G401 (cell line): Measurements from ENCODE around the gene KLK2. TPM values are rescaled to one million over a fixed set of nuclear protein-coding genes. Genes with fewer than 3 reads are reported as not detected.
A peak's percentile ranks its signal among the peaks of the same experiment; 100 is the strongest.
"Not testable (repeated sequence)": the region's sequence is repeated elsewhere in the genome, so short reads cannot be mapped to it uniquely, and the experiment has no call there.

Experiments
- DNase-seq: peaks from one replicate; pipeline ENCODE4 v3.0.0-alpha.2; 2015; ENCODE audit warnings: low spot score
- in situ Hi-C: cut with HindIII; loops from 2 replicates; pipeline ENCODE4 v1.10.0; 2016; ENCODE audit warnings: low sequenced_read_pairs, mixed read lengths
- total RNA-seq: library from RNA; depleted of rRNA; stranded (reverse); fragments of >200 nt; shearing (Covaris generic); gene quantifications from 2 replicates; pipeline ENCODE4 v1.2.3, GENCODE V29; 2014

The KLK2 gene
- total RNA-seq, 1 experiment from 2014 or later = not detected

DNA sequence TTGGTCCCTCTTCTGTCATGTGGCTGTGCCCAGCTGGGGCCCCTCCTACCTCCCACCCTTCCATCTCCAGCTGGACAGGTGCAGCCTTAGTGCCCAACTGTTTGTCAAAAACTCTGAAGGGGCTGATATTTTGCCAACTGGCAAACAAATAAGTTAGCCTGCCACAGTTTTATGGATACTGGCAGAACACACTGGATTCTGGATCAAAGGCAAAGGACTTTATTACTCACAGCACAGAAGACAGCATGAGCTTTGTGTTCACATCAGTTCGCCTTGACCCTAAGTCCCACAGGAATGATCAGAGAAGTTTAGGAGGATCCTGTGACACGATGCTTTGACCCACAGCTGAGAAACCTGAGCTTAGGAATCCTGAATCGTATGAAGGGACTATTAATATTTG, 16.4 kb downstream of the KLK2 start:
- DNase-seq = no peak
- in situ Hi-C loops = no loop called here

DNA sequence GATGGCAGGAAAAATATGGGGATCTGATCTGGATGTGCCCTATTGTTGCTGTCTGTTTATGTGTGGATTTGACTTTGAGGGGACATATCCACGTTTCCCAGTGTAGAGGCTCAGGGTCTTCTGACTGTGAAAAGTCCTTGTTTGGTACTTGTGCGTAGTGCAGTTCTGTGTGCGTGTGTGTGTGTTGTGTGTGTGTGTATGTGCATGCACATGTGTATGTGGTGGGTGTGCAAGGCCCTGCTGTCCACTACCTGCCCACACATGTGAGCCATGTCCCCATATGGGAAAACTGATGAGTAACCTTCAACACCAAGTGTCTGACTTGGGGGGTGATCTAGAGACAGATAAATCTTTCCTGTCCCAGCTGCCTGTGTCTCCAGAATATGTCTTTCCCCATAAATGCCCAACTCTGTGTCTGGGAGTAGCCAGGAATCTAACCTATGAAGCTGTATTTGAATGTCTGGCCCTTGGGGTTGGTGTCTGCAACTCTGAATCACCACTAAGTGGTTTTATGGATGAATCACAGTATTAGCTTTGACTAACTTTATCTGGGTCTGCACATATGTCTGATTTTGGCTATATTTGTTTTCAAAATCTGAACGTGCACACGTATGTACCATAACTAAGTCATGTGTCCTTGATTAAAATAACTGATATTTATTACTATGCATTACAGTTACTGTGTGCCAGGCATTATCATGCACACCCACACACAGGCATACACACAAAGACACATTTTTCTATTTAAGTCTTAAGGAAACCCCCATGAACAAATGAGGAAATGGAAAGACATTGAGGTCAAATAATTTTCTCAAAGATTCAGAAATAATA, 17.4 kb downstream of the KLK2 start:
- in situ Hi-C loops = no loop called here
- no peak for DNase-seq

DNA sequence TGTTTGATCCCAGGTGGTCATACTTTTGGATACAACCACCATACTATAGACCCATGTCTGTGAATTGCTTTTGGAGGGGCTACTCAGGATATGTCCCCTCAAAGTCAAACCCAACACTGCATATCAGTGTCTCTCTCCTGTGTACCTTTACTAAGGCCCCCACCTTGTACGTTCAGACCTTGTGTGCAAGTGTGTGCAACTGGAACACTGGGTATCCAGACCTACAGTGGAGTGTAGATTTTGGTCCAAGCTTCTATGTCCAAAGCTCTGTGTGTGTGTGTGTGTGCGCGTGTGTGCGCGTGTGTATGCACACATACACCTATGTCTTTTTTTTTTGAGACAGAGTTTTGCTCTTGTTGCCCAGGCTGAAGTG, 18.0 kb downstream of the KLK2 start:
- in situ Hi-C loops = no loop called here
- DNase-seq = no peak

DNA sequence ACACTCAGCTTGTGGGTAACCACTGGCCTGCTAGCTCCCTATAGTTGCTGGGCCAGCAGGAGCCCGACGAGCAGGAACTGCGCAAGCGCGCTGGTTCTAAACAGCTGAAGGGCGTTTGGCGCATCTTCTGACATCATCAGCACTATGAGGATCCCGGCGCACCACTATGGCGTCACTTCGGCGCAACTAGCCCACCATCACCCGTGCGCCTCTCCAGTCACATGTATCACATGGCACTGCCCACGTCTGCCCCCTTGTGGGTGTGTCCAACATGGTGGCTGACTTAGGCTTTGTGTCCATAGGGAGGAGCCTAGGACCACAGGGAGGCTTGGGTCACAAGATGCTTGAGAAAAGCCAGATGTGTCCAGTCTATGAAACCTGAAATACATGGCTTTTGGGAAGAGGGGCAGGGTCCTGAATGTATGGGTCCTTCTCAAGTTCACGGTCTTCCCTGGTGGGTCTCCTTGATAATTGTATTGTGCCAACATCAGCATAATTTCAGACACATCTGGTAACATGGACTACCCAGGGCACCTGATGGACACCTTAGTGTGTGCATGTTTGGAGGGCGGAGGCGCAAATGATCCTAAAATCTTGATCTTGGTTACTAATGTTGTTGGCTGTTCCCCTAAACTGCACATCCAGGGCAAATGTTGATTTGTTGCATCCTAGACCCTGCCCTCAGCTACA, 20.0 kb downstream of the KLK2 start:
- in situ Hi-C loops = no loop called here

DNA sequence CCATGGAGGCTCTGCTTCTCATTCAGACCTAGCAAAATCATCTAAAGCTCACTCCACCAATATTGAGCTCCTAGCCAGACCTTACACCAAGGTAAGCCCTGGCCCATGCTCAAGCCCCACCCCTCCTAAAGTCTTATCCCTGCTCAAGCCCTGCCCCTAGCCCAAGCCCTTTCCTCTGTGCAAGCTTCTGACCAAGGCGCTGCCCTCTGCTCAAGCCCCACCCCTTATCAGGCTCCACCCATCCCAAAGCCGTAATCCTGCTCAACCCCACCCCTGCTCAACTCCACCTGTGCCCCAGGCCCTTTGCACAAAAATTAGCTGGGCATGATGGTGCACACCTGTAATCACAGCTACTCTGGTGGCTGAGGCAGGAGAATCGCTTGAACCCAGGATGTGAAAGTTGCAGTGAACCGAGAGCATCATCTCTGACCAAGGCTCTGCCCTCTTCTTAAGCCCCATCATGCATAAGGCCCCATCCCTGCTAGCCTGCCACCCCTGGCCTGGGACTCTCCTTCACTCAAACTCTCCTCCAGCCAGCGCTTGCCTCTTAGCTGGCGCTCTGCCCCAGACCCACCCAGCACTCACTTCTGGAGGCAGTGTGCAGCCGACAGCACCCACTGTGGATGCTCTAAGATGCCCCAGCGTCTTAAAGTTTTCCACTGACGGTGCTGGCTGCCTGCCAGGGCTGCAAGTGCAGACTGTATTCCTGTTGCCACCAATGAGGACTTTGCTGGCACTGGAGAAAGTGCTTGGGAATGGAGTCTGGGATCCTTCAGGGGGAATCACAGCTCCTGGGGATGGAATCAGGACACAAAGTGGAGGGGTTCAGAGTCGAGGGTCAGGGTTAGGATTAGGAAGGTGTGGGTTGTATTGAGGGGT, 21.5 kb downstream of the KLK2 start:
- in situ Hi-C loops = no loop called here
- DNase-seq = no peak

More for the DNA sequence above, 20.0 kb downstream of the KLK2 start:
- no peak for DNase-seq

DNA sequence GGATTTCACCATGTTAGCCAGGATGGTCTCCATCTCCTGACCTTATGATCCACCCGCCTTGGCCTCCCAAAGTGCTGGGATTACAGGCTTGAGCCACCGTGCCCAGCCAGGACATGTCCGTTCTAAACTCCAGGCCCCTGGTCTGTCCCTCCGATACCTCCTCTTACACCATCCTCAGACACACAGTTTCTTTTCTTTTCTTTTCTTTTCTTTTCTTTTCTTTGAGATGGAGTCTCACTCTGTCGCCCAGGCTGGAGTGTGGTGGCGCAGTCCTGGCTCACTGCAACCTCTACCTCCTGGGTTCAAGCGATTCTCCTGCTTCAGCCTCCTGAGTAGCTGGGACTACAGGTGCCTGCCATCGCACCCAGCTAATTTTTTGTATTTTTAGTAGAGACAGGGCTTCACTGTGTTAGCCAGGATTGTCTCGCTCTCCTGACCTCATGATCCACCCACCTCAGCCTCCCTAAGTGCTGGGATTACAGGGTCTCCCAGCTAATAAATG, 22.9 kb downstream of the KLK2 start:
- DNase-seq, in situ Hi-C loops: not testable (repeated sequence)

DNA sequence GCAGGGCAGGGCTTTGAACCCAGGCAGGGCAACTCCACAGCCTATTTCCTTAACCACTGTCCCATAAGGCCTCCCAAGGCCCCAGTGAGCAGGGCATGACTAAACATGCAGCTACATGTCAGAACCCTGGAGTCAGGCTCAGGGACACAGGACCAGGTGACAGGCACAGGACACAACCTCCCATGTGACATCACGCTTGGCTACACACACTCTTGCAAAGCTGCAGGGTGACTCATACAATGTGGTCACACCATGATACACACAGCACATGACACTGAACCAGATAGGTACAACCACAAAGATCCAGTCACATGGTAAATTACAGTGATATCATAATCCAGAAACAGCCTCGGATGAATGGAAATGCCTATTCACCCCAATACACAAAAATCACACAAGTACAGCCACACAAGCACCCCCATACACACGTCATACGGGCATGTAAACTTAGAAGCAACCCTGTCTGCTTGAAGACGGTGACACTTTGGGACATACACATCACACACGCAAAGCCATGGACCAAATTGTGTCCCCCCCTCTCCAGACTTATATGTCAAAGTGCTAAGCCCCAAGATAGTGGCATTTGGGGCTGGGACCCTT, 23.5 kb downstream of the KLK2 start:
- no peak for DNase-seq
- in situ Hi-C loops = no loop called here

DNA sequence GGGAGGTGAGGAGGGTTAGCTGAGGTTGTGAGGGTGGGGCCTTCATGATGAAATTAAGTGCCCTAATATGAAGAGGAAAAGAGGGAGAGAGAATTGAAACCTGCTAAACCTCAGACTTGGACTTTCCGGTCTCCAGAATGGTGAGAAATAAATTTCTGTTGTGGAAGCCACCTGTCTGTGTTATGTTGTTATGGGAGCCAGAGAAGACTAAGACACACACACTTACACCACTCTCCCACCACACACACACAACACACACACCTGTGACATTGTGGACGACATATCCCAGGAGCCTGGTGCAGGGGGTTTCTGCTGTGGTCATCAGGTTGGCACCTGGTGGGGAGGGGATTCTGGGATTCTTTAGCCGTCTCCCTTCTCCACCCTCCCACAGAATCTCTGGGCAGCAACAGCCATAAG, 24.0 kb downstream of the KLK2 start:
- in situ Hi-C loops = no loop called here

DNA sequence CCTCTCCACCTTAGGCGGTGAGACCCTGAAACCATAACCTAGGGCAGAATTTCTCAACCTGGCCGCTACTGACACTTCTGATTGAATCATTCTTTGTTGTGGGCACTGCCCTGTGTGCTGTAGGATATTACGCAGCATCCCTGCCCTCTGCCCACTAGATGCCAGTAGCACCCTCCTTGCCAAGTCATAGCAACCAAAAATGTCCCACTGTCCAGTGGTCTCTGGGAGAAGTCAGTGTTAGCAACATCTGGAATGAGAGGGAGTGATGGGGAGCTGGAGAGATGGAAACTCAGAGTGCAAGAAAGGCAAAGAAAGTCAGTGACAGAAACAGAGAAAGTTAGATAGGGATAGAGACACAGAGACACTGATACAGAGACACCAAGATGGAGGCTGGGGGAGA, 24.4 kb downstream of the KLK2 start:
- no peak for DNase-seq
- in situ Hi-C loops = no loop called here

More for the DNA sequence above, 24.0 kb downstream of the KLK2 start:
- DNase-seq = no peak

DNA sequence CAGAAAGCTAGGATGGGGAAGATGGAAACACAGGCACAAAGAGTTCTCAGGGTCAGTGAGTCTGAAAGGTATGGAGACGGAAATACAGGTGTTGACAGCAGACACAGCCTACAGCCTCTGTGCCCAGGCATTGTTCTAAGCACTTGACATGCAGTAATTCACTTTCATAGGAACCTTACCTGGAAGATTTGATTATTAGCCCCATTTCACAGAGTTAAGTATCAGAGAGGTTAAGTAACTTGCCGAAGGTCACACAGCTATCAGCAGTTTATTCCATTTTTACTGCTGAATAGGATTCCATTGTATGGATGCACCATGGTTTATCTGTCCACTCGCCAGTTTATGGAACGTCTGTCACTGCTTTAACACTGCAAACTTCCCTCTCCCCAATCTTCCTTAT, 24.8 kb downstream of the KLK2 start:
- DNase-seq = no peak
- in situ Hi-C loops = no loop called here

DNA sequence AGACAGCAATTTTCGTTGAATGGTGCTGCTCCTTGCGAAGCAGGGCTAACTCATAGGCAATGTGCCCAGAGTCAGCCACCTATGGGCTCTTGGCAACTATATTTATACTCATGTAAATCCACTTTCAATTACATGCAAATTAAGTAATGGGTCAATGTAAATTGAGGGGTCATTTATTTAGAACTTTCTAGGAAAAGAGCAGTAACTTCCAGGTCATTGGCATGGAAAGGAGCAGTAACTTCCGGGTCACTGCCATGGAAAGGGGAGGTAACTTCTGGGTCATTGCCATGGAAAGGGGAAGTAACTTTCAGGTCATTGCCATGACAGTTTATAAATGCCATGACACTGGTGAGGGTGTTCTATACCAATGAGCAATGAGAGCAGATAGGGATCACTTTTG, 26.3 kb downstream of the KLK2 start:
- no peak for DNase-seq
- in situ Hi-C loops = no loop called here

DNA sequence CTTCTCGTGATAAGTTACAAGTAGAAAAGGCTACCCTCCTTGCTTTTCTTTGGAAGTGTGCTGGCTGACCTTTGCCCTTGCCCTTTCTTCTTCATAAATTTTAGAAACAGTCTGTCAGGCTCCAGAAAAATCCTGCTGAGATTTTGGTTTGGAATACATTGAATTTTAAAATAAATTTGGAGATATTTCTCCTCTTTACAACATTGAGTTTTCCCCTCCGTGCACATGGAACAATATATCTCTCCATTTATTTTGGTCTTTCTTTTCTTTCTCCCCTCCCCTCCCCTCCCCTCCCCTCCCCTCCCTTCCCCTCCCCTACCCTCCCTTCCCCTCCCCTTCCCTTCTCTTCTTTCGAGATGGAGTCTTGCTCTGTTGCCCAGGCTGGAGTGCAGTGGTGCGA, 29.4 kb downstream of the KLK2 start:
- in situ Hi-C loops = no loop called here
- no peak for DNase-seq

DNA sequence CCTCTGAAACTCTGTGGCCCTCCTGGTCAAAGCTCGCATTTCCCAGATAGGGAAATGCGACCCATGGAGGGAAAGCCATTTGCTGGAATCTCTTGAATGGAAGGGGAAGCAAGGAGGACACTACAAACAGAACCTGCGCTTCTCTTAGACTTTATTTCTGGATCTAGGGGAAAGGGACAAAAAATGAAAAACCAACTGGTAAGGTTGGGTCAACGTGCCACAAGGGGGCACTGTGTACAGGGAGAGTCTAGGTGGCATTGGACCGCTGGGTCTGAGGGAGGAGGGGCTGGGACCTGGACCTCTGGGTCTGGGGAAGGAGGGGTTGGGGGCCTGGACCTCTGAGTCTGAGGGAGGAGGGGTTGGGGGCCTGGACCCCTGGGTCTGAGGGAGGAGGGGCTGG, 33.0 kb downstream of the KLK2 start:
- DNase-seq = peak; percentile 10
- in situ Hi-C loops = no loop called here

DNA sequence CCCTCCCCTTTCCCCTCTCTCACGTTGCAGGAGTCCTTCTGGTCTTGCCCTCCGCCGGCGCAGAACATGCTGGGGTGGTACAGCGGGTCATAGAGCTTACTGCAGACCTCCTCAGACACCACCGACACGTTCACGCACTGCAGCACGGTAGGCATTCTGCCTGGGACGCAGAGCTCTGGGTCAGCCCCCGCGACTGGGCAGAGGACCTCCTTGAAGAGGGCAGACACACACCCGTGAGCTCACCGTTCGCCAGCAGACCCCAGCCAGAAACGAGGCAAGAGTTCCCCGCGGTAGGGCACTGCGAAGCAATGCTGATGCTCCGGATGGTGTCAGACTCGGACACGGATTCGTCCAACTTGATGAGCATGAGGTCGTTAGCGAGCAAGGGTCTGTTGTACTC, 35.1 kb downstream of the KLK2 start:
- in situ Hi-C loops = no loop called here
- no peak for DNase-seq

DNA sequence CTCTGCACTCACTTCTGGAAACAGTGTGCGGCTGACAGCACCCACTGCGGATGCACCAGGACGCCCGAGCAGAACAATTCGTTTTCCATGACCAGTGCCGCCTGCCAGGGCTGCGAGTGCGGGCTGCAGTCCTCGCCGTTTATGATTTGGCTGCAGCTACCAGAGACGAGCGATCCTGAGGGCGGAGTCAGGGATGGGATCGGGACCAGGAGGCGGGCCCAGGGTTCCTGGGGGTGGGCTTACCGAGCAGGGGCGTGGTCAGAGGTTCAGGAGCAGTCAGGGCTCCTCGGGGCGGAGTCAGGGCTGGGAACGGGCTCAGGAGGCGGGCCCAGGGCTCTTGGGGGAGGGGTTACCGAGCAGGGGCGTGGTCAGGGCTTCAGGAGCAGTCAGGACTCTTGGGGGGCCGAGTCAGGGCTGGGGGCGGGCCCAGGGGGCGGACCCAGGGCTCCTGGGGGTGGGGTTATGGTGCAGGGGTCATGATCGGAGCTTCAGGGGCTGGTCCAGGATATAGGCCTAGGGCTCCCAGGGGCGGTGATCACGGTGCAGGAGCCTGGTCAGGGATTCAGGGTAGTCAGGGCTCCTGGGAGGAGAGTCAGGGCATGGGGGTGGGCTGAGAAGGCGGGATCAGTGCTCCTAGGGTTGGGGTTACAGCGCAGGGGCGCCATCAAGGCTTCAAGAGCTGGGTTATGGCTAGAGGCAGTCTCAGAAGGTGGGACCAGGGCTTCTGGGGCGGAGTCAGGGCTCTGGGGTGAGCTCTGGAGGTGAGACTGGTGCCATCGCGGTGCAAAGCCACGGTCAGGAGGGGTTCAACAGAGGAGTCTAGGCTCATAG, 36.2 kb downstream of the KLK2 start:
- peak; percentile 40 for DNase-seq
- in situ Hi-C loops = no loop called here

DNA sequence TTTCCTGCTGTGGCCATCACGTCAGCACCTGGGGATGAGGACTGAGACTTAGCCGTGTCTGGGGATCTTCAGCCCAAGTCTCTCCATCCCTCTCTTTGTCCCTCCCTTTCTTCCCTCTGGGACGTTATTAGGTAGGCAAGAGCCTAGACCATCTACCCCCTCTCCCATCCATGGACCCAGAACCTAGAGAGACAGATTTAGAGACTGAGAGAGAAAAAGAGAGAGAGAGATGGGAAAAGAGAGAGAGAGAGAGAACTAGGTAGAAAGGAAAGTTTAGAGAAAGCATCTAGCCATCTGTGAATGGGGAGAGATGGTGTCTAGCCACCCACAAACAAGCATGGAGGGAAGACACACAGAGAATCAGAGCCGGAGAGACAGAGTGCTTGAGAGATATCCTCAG, 37.5 kb downstream of the KLK2 start:
- in situ Hi-C loops = no loop called here
- DNase-seq = no peak

DNA sequence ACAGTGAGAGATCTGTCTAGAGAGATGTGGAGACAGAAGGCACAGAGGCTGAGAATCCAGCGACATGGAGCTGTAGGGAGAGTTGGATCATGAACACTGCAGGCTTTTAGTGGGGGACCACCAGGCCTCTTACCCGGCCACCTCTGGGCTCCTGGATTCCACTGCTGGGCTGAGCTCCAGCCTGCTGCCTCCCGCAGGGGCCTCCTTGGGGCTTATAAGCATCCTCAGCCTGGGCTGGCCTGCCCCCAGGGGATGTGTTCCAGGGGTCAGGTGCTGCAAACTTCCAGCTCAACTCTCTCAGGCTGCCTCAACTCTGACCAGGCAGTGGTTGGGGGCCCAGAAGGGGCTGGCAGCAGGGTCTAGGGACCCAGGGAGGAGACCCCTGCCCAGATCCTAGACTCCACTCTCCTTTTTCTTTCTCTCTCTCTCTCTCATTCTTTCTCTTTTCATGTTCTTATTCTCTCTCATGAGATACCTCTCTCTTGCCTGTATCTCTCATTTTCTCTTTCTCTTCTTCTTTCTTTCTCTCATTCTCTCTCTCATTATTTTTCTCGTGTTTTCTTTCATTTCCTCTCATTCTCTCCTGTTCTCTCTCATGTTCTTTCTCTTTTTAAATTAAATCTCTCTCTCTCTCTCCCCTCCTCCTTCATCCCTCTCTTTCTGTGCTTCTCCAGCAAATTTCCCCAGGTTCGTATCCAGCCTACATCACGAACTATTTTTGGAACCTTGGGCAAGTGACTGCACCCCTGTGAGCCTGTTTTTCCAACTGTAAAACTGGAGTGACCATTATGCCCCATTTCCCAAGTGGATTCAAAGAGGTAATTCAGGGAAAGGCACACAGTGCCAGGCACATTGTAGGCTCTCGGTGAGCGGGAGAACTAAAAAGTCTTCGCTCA, 38.2 kb downstream of the KLK2 start, which contains the start of gene KLK4:
Gene KLK4, minus strand, starts transcription at position 190 of the 896 bp plus-strand sequence. CDS start 657 bp downstream, outside the sequence.
- in situ Hi-C loops = no loop called here
- DNase-seq = no peak
